Hematopoietic multipotent progenitor cell treated with erythropoietin and hydrocortisone succinate and interleukin-3 and kit ligand, for 15 days (in vitro differentiated cells): ENCODE results near the gene WDR81.

Source experiments
- DNase-seq: peaks from one replicate; pipeline ENCODE4 v3.0.0-alpha.2; 2015; ENCODE audit warnings: low spot score

The WDR81 gene

GRCh38 chr17:1782171-1782567 is 57.7 kb downstream of the WDR81 start:
- no peak for DNase-seq

- DNase-seq, result no peak
Measured at GRCh38 chr17:1783271-1783670, 58.8 kb downstream of the WDR81 start.

GRCh38 chr17:1783834-1784611 is 59.5 kb downstream of the WDR81 start:
- peak; percentile 89 for DNase-seq

- no peak for DNase-seq
Measured at GRCh38 chr17:1785930-1786329, 61.4 kb downstream of the WDR81 start.

- no peak for DNase-seq
Measured at GRCh38 chr17:1786708-1787107, 62.2 kb downstream of the WDR81 start.

GRCh38 chr17:1787301-1787902 is 62.9 kb downstream of the WDR81 start:
- DNase-seq, result no peak
